HCT116 (cell line): ENCODE data around the gene SRP54. TPM values are rescaled to one million over a fixed set of nuclear protein-coding genes. Genes with fewer than 3 reads are reported as not detected.

Experiments
- ATAC-seq: fragments of 200-7000 bp; cut with Tn5 transposase; 2 replicates; pipeline ENCODE4 v1.9.1; 2020; ENCODE audit warnings: mild to moderate bottlenecking, moderate library complexity
- BruUV-seq: library from RNA; stranded (reverse); fragments of 400-500 nt; replicated peaks from 2 replicates; lab custom pipeline; 2021; lab: Mats Ljungman, UMichigan
- CTCF ChIA-PET: fragments of 300-600 bp; sonication (Branson Sonifier 250); formaldehyde crosslinking; loops from one replicate; lab custom pipeline; 2021; ENCODE audit warnings: antibody characterized with exemption; lab: Charles Lee
- POLR2A ChIA-PET: fragments of 300-600, 350-600 bp; sonication (Branson Sonifier 250); formaldehyde crosslinking; loops from one replicate; lab custom pipeline; 2021; ENCODE audit warnings: antibody characterized with exemption; lab: Charles Lee
- RAD21 ChIA-PET, 2 experiments: fragments of 300-600 bp; sonication (Branson Sonifier 250); formaldehyde crosslinking; loops; one replicate each; lab custom pipeline; 2023; ENCODE audit warnings: low total read pairs in 2 of 2; ENCODE audit not compliant: uncharacterized antibody in 2 of 2, unreplicated experiment in 2 of 2, low non-redundant PET in 1 of 2; lab: Charles Lee
- DNase-seq: peaks from one replicate; pipeline ENCODE4 v3.0.0-alpha.2; 2010; ENCODE audit warnings: low read depth, low spot score
- H2AFZ ChIP-seq: fragments of 200-600 bp; shearing (Covaris generic), sonication (generic); 2 replicates; pipeline ENCODE4 v1.6.1; 2017; ENCODE audit warnings: low read depth, mixed run types, mixed read lengths, antibody characterized with exemption, low read length; ENCODE audit not compliant: poor library complexity, severe bottlenecking
- H3K27ac ChIP-seq: 2 replicates; pipeline ENCODE4 v1.5.1; 2012; ENCODE audit warnings: low read depth, low read length
- H3K27me3 ChIP-seq: fragments of 200-600 bp; sonication (generic); 2 replicates; pipeline ENCODE4 v1.6.1; 2016; ENCODE audit warnings: mixed run types, low read length, mixed read lengths; ENCODE audit not compliant: insufficient read depth
- H3K36me3 ChIP-seq, 2 experiments: fragments of 200-500 bp in 1 of 2; fragments of 200-600 bp in 1 of 2; sonication (Bioruptor generic) in 1 of 2; sonication (generic) in 1 of 2; 2 replicates each; pipeline versions ENCODE4 v1.5.1 to v1.6.1; 2014 to 2016; ENCODE audit warnings: low read length in 2 of 2, inconsistent platforms in 1 of 2, mixed read lengths in 1 of 2, mixed run types in 1 of 2; ENCODE audit not compliant: insufficient read depth in 2 of 2, control insufficient read depth in 1 of 2
- H3K4me1 ChIP-seq, 2 experiments: fragments of 200-600 bp in 1 of 2; sonication (generic) in 1 of 2; 2 replicates each; pipeline versions ENCODE4 v1.5.1 to v1.6.1; 2012 to 2017; ENCODE audit warnings: low read length in 2 of 2, inconsistent platforms in 1 of 2, mild to moderate bottlenecking in 1 of 2, mixed read lengths in 1 of 2, mixed run types in 1 of 2, moderate library complexity in 1 of 2; ENCODE audit not compliant: insufficient read depth in 2 of 2, control insufficient read depth in 1 of 2
- H3K4me2 ChIP-seq: fragments of 200-600 bp; sonication (generic); 2 replicates; pipeline ENCODE4 v1.6.1; 2017; ENCODE audit warnings: mixed run types, low read length, mixed read lengths
- H3K4me3 ChIP-seq, 2 experiments: fragments of 200-600 bp in 1 of 2; sonication (generic) in 1 of 2; replicated peaks in 1 of 2; 2 replicates each; pipeline ENCODE4 v1.5.1; 2011 to 2016; ENCODE audit warnings: low read length in 2 of 2, control low read depth in 1 of 2, low read depth in 1 of 2, mild to moderate bottlenecking in 1 of 2, mixed read lengths in 1 of 2, mixed run types in 1 of 2
- H3K79me2 ChIP-seq: fragments of 200-600 bp; sonication (generic); 2 replicates; pipeline ENCODE4 v1.6.1; 2017; ENCODE audit warnings: mild to moderate bottlenecking, mixed run types, low read length, moderate library complexity, mixed read lengths; ENCODE audit not compliant: insufficient read depth
- H3K9ac ChIP-seq: fragments of 200-600 bp; sonication (generic); 2 replicates; pipeline ENCODE4 v1.6.1; 2016; ENCODE audit warnings: low read length, mixed read lengths
- H3K9me2 ChIP-seq: fragments of 200-600 bp; sonication (generic), shearing (Covaris generic); 2 replicates; pipeline ENCODE4 v1.6.1; 2017; ENCODE audit warnings: mixed run types, mild to moderate bottlenecking, moderate library complexity; ENCODE audit not compliant: insufficient read depth
- H3K9me3 ChIP-seq, 2 experiments: fragments of 200-500 bp in 1 of 2; fragments of 200-600 bp in 1 of 2; sonication (Bioruptor generic) in 1 of 2; sonication (generic) in 1 of 2; 2 replicates each; pipeline ENCODE4 v1.6.1; 2014 to 2017; ENCODE audit warnings: low read length in 2 of 2, mixed read lengths in 2 of 2, inconsistent platforms in 1 of 2, low read depth in 1 of 2, mild to moderate bottlenecking in 1 of 2, mixed run types in 1 of 2, moderate library complexity in 1 of 2; ENCODE audit not compliant: control insufficient read depth in 1 of 2, insufficient read depth in 1 of 2
- H4K20me1 ChIP-seq: fragments of 200-600 bp; sonication (generic), shearing (Covaris generic); 2 replicates; pipeline ENCODE4 v1.6.1; 2017; ENCODE audit warnings: mixed run types, mild to moderate bottlenecking, moderate library complexity; ENCODE audit not compliant: insufficient read depth
- CEBPB ChIP-seq: IDR thresholded peaks from 2 replicates; pipeline ENCODE4 v1.6.1; 2012; ENCODE audit warnings: low read depth
- ELF1 ChIP-seq: IDR thresholded peaks from 2 replicates; pipeline ENCODE4 v1.6.1; 2012; ENCODE audit warnings: low read depth, borderline replicate concordance
- EZH2 ChIP-seq: fragments of 200-600 bp; sonication (generic); IDR thresholded peaks from 2 replicates; pipeline ENCODE4 v1.6.1; 2017; ENCODE audit warnings: antibody characterized with exemption, mixed run types
- EZH2phosphoT487 ChIP-seq: fragments of 200-600 bp; IDR thresholded peaks from 2 replicates; pipeline ENCODE4 v1.6.1; 2018; ENCODE audit warnings: antibody characterized with exemption, borderline replicate concordance
- FOSL1 ChIP-seq: IDR thresholded peaks from 2 replicates; pipeline ENCODE4 v1.6.1; 2012; ENCODE audit warnings: low read depth
- JUND ChIP-seq: IDR thresholded peaks from 2 replicates; pipeline ENCODE4 v1.6.1; 2012
- POLR2A ChIP-seq: IDR thresholded peaks from 2 replicates; pipeline ENCODE4 v1.7.0; 2011; ENCODE audit warnings: borderline replicate concordance; ENCODE audit not compliant: insufficient read depth, insufficient read length; ENCODE audit errors: extremely low read depth
- POLR2AphosphoS5 ChIP-seq: IDR thresholded peaks from 2 replicates; pipeline ENCODE4 v1.6.1; 2011; ENCODE audit warnings: mild to moderate bottlenecking, low read depth, low read length, moderate library complexity
- RAD21 ChIP-seq: IDR thresholded peaks from 2 replicates; pipeline ENCODE4 v1.6.1; 2012; ENCODE audit warnings: low read depth, mild to moderate bottlenecking
- REST ChIP-seq: IDR thresholded peaks from 2 replicates; pipeline ENCODE4 v1.6.1; 2012; ENCODE audit warnings: low read depth
- SP1 ChIP-seq: IDR thresholded peaks from 2 replicates; pipeline ENCODE4 v1.6.1; 2012; ENCODE audit warnings: low read depth
- SRF ChIP-seq: IDR thresholded peaks from 2 replicates; pipeline ENCODE4 v1.6.1; 2012; ENCODE audit warnings: low read depth
- YY1 ChIP-seq: IDR thresholded peaks from 2 replicates; pipeline ENCODE4 v1.6.1; 2011; ENCODE audit warnings: low read length, low read depth, moderate library complexity, mild to moderate bottlenecking; ENCODE audit not compliant: insufficient replicate concordance; ENCODE audit errors: extremely low read depth
- ZBTB33 ChIP-seq: IDR thresholded peaks from 2 replicates; pipeline ENCODE4 v1.6.1; 2011; ENCODE audit warnings: mild to moderate bottlenecking, low read length, moderate library complexity; ENCODE audit not compliant: insufficient replicate concordance; ENCODE audit errors: extremely low read depth
- ZFX ChIP-seq: fragments of 450-650 bp; IDR thresholded peaks from 2 replicates; pipeline ENCODE4 v1.6.1; 2017
- ZNF274 ChIP-seq: fragments of 200-500 bp; sonication (Bioruptor generic); IDR thresholded peaks from 2 replicates; pipeline ENCODE4 v1.6.1; 2014; ENCODE audit warnings: mild to moderate bottlenecking, low read depth, low read length, inconsistent platforms
- intact Hi-C: fragments of 100-400 bp; cut with micrococcal nuclease; formaldehyde crosslinking; loops from 2 replicates; pipeline ENCODE4 v1.10.0; 2022
- total RNA-seq: library from RNA; stranded (reverse); gene quantifications from one replicate; pipeline ENCODE4 v1.2.1, GENCODE V29; 2021; ENCODE audit not compliant: unreplicated experiment
- TF ChIP-seq, protein P1 (sequence below), 3 experiments: fragments of 200-600 bp in 1 of 3; sonication (generic) in 1 of 3; IDR thresholded peaks in 2 of 3; conservative IDR thresholded peaks in 1 of 3; 2 replicates each; pipeline ENCODE4 v1.5.1; 2012 to 2017; ENCODE audit warnings: low read depth in 2 of 3, low read length in 2 of 3, antibody characterized with exemption in 1 of 3, borderline replicate concordance in 1 of 3, control low read depth in 1 of 3, mild to moderate bottlenecking in 1 of 3, mixed read lengths in 1 of 3, mixed run types in 1 of 3, moderate library complexity in 1 of 3; ENCODE audit not compliant: insufficient read depth in 1 of 3

Gene SRP54
- total RNA-seq, 1 experiment from 2014 or later, result 53.0 TPM

- POLR2A ChIA-PET, result no interaction called here
- H3K9me2 ChIP-seq, result no peaks in the 10 kb centered on the region
- H3K4me1 ChIP-seq, result no peaks in the 10 kb centered on the region
- TF ChIP-seq YY1, result no peak
- TF ChIP-seq EZH2phosphoT487, result no peak
- no peak for TF ChIP-seq SP1
- TF ChIP-seq SRF, result no peak
- TF ChIP-seq EZH2, result no peak
- no peak for TF ChIP-seq ELF1
- no peak for TF ChIP-seq POLR2AphosphoS5
- TF ChIP-seq REST, result no peak
- no peak for TF ChIP-seq JUND
- TF ChIP-seq FOSL1, result no peak
- TF ChIP-seq ZFX, result no peak
- no peak for TF ChIP-seq ZBTB33
- no peak for TF ChIP-seq RAD21
- TF ChIP-seq CEBPB, result no peak
- no peak for TF ChIP-seq ZNF274
- TF ChIP-seq, protein P1, sequence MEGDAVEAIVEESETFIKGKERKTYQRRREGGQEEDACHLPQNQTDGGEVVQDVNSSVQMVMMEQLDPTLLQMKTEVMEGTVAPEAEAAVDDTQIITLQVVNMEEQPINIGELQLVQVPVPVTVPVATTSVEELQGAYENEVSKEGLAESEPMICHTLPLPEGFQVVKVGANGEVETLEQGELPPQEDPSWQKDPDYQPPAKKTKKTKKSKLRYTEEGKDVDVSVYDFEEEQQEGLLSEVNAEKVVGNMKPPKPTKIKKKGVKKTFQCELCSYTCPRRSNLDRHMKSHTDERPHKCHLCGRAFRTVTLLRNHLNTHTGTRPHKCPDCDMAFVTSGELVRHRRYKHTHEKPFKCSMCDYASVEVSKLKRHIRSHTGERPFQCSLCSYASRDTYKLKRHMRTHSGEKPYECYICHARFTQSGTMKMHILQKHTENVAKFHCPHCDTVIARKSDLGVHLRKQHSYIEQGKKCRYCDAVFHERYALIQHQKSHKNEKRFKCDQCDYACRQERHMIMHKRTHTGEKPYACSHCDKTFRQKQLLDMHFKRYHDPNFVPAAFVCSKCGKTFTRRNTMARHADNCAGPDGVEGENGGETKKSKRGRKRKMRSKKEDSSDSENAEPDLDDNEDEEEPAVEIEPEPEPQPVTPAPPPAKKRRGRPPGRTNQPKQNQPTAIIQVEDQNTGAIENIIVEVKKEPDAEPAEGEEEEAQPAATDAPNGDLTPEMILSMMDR (IDR thresholded peaks at IDR 0.05 in 2 of 3, conservative IDR thresholded peaks at IDR 0.05 in 1 of 3; ENCODE audit: borderline replicate concordance in 1 of 3, insufficient read depth in 1 of 3, low read depth in 2 of 3, low read length in 2 of 3), result no peak
- TF ChIP-seq POLR2A, result no peak
- CTCF ChIA-PET, result no interaction called here
- H3K4me2 ChIP-seq, result no peak overlapping the region
- no peaks in the 10 kb centered on the region for H3K27me3 ChIP-seq
- intact Hi-C loops, result no loop called here
- H3K27ac ChIP-seq, result no peak overlapping the region
- no peak overlapping the region for H3K4me3 ChIP-seq
- no TSS peak for BruUV-seq
- H2AFZ ChIP-seq, result no peak overlapping the region
- H4K20me1 ChIP-seq, result no peaks in the 10 kb centered on the region
- no peaks in the 10 kb centered on the region for H3K9me3 ChIP-seq
- H3K79me2 ChIP-seq, result no peaks in the 10 kb centered on the region
- no peak for DNase-seq
- ATAC-seq, result no peak
- no peak overlapping the region for H3K9ac ChIP-seq
- H3K36me3 ChIP-seq, result no peaks in the 10 kb centered on the region
- RAD21 ChIA-PET, result no interaction called here
Observed at GRCh38 chr14:35072226-35072625, 89.4 kb downstream of the SRP54 start.
